ENCODE data around the gene C15orf39.
A peak's percentile ranks its signal among the peaks of the same experiment; 100 is the strongest.
"Not testable (repeated sequence)": the region's sequence is repeated elsewhere in the genome, so short reads cannot be mapped to it uniquely, and the experiment has no call there.

C15orf39 gene

GRCh38 chr15:75249726-75250125 lies 48.0 kb downstream of the C15orf39 start:
- no peak for DNase-seq (ENCODE audit: low read depth)

GRCh38 chr15:75251343-75251742 lies 49.7 kb downstream of the C15orf39 start:
- DNase-seq (ENCODE audit: low read depth); H3K4me3 ChIP-seq (ENCODE audit: low read depth, low read length): not testable (repeated sequence)

More at GRCh38 chr15:75249726-75250125, 48.0 kb downstream of the C15orf39 start:
- H3K4me3 ChIP-seq (ENCODE audit: low read depth, low read length) = no peak overlapping the region
- no peak for TF ChIP-seq CTCF (IDR thresholded peaks at IDR 0.05; ENCODE audit: control insufficient read depth, extremely low read depth, insufficient read depth)

GRCh38 chr15:75252285-75252684 lies 50.6 kb downstream of the C15orf39 start:
- H3K4me3 ChIP-seq (ENCODE audit: low read depth, low read length); DNase-seq (ENCODE audit: low read depth): not testable (repeated sequence)
- 0 out of 2 replicates have a peak, but pooled peaks have one; percentile 5 for TF ChIP-seq CTCF (IDR thresholded peaks at IDR 0.05; ENCODE audit: control insufficient read depth, extremely low read depth, insufficient read depth)

- DNase-seq (ENCODE audit: low read depth); H3K4me3 ChIP-seq (ENCODE audit: low read depth, low read length): not testable (repeated sequence)
Measured at GRCh38 chr15:75258034-75258433, 56.4 kb downstream of the C15orf39 start, which contains the start of gene GOLGA6C. Gene GOLGA6C (plus strand): TSS chr15:75258334. CDS start chr15:75258599, 265 bp downstream.

GRCh38 chr15:75258620-75259343 lies 57.1 kb downstream of the C15orf39 start:
- H3K4me3 ChIP-seq (ENCODE audit: low read depth, low read length); DNase-seq (ENCODE audit: low read depth): not testable (repeated sequence)

GRCh38 chr15:75259873-75260272 lies 58.2 kb downstream of the C15orf39 start:
- DNase-seq (ENCODE audit: low read depth); H3K4me3 ChIP-seq (ENCODE audit: low read depth, low read length): not testable (repeated sequence)

Measured in LNCaP clone FGC (cell line).